ENCODE results near the gene BBS9.

The BBS9 gene

GRCh38 chr7:33640741-33641140 lies 511.4 kb downstream of the BBS9 start:
- Histone ChIP-seq H3K9ac (ENCODE audit: low read length) (no peak overlapping the region), H2AFZ (ENCODE audit: low read depth, low read length) (no peak overlapping the region), H3K27ac (ENCODE audit: low read length) (no peak overlapping the region), H3K79me2 (ENCODE audit: low read length) (no peaks in the 10 kb centered on the region), H3K4me2 (ENCODE audit: low read length) (no peak overlapping the region), H3K27me3 (ENCODE audit: low read depth, low read length) (no peaks in the 10 kb centered on the region), H4K20me1 (ENCODE audit: insufficient read depth, low read length) (no peaks in the 10 kb centered on the region), H3K36me3 (replicated peaks; ENCODE audit: low read depth, low read length) (no peaks in the 10 kb centered on the region), H3K4me3 (ENCODE audit: low read length) (no peak overlapping the region), H3K9me3 (ENCODE audit: insufficient read depth, low read length) (no peaks in the 10 kb centered on the region), H3K4me1 (ENCODE audit: low read length) (no peaks in the 10 kb centered on the region)
- no peak for TF ChIP-seq EZH2phosphoT487 (IDR thresholded peaks at IDR 0.05; ENCODE audit: low read depth)
- TF ChIP-seq CTCF (IDR thresholded peaks at IDR 0.05; ENCODE audit: low read depth, low read length): no peak

GRCh38 chr7:33642312-33642711 lies 512.9 kb downstream of the BBS9 start:
- H2AFZ ChIP-seq (ENCODE audit: low read depth, low read length): no peak overlapping the region
- H3K9me3 ChIP-seq (ENCODE audit: insufficient read depth, low read length): no peaks in the 10 kb centered on the region
- no peaks in the 10 kb centered on the region for H3K27me3 ChIP-seq (ENCODE audit: low read depth, low read length)
- no peaks in the 10 kb centered on the region for H3K79me2 ChIP-seq (ENCODE audit: low read length)
- no peak overlapping the region for H3K27ac ChIP-seq (ENCODE audit: low read length)
- TF ChIP-seq CTCF (IDR thresholded peaks at IDR 0.05; ENCODE audit: low read depth, low read length) (no peak), EZH2phosphoT487 (IDR thresholded peaks at IDR 0.05; ENCODE audit: low read depth) (no peak)
- H3K4me2 ChIP-seq (ENCODE audit: low read length): no peak overlapping the region
- no peaks in the 10 kb centered on the region for H4K20me1 ChIP-seq (ENCODE audit: insufficient read depth, low read length)
- no peak overlapping the region for H3K9ac ChIP-seq (ENCODE audit: low read length)
- H3K4me3 ChIP-seq (ENCODE audit: low read length): no peak overlapping the region
- no peaks in the 10 kb centered on the region for H3K36me3 ChIP-seq (replicated peaks; ENCODE audit: low read depth, low read length)
- no peaks in the 10 kb centered on the region for H3K4me1 ChIP-seq (ENCODE audit: low read length)

- Histone ChIP-seq H3K4me3 (ENCODE audit: low read length) (no peak overlapping the region), H3K9me3 (ENCODE audit: insufficient read depth, low read length) (no peaks in the 10 kb centered on the region), H3K27me3 (ENCODE audit: low read depth, low read length) (no peaks in the 10 kb centered on the region), H2AFZ (ENCODE audit: low read depth, low read length) (no peak overlapping the region), H3K4me1 (ENCODE audit: low read length) (no peaks in the 10 kb centered on the region), H3K27ac (ENCODE audit: low read length) (no peak overlapping the region), H3K79me2 (ENCODE audit: low read length) (no peaks in the 10 kb centered on the region), H3K36me3 (replicated peaks; ENCODE audit: low read depth, low read length) (no peaks in the 10 kb centered on the region), H3K9ac (ENCODE audit: low read length) (no peak overlapping the region), H3K4me2 (ENCODE audit: low read length) (no peak overlapping the region), H4K20me1 (ENCODE audit: insufficient read depth, low read length) (no peaks in the 10 kb centered on the region)
- no peak for TF ChIP-seq CTCF (IDR thresholded peaks at IDR 0.05; ENCODE audit: low read depth, low read length)
- no peak for TF ChIP-seq EZH2phosphoT487 (IDR thresholded peaks at IDR 0.05; ENCODE audit: low read depth)
Measured at GRCh38 chr7:33643530-33643929, 514.2 kb downstream of the BBS9 start.

GRCh38 chr7:33644489-33644888 lies 515.1 kb downstream of the BBS9 start:
- no peak overlapping the region for H2AFZ ChIP-seq (ENCODE audit: low read depth, low read length)
- no peak overlapping the region for H3K4me3 ChIP-seq (ENCODE audit: low read length)
- H3K36me3 ChIP-seq (replicated peaks; ENCODE audit: low read depth, low read length): no peaks in the 10 kb centered on the region
- TF ChIP-seq CTCF (IDR thresholded peaks at IDR 0.05; ENCODE audit: low read depth, low read length) (no peak), EZH2phosphoT487 (IDR thresholded peaks at IDR 0.05; ENCODE audit: low read depth) (no peak)
- H4K20me1 ChIP-seq (ENCODE audit: insufficient read depth, low read length): no peaks in the 10 kb centered on the region
- H3K27me3 ChIP-seq (ENCODE audit: low read depth, low read length): no peaks in the 10 kb centered on the region
- no peak overlapping the region for H3K9ac ChIP-seq (ENCODE audit: low read length)
- H3K4me1 ChIP-seq (ENCODE audit: low read length): no peaks in the 10 kb centered on the region
- H3K27ac ChIP-seq (ENCODE audit: low read length): no peak overlapping the region
- no peaks in the 10 kb centered on the region for H3K79me2 ChIP-seq (ENCODE audit: low read length)
- no peak overlapping the region for H3K4me2 ChIP-seq (ENCODE audit: low read length)
- no peaks in the 10 kb centered on the region for H3K9me3 ChIP-seq (ENCODE audit: insufficient read depth, low read length)

All from OCI-LY3 (cell line).